GM12878 (cell line): ENCODE data around the gene NAP1L4. TPM values are rescaled to one million over a fixed set of nuclear protein-coding genes. Genes with fewer than 3 reads are reported as not detected.

ENCODE experiments used
- ATAC-seq: fragments of 200-7000 bp; cut with Tn5 transposase; 3 replicates; pipeline ENCODE4 v1.9.1; 2020; ENCODE audit warnings: mild to moderate bottlenecking, moderate library complexity
- BruUV-seq: library from RNA; stranded (reverse); fragments of 400-500 nt; replicated peaks from 2 replicates; lab custom pipeline; 2021; lab: Mats Ljungman, UMichigan
- CTCF ChIA-PET: fragments of 300-600 bp; sonication (Branson Sonifier 250); formaldehyde crosslinking; extraction: SDS; loops from one replicate; lab custom pipeline; 2021; ENCODE audit warnings: inconsistent platforms; lab: Yijun Ruan, JAX
- POLR2A ChIA-PET: fragments of 350-600 bp; formaldehyde crosslinking; extraction: SDS; loops from one replicate; lab custom pipeline; 2021; ENCODE audit warnings: inconsistent platforms; lab: Charles Lee
- RAD21 ChIA-PET: fragments of 300-600 bp; sonication (Branson Sonifier 250); formaldehyde crosslinking; loops from one replicate; lab custom pipeline; 2023; ENCODE audit warnings: antibody characterized with exemption; ENCODE audit not compliant: unreplicated experiment; lab: Charles Lee
- SMC1A ChIA-PET: fragments of 300-600 bp; sonication (Branson Sonifier 250); formaldehyde crosslinking; loops from one replicate; lab custom pipeline; 2023; ENCODE audit not compliant: unreplicated experiment, uncharacterized antibody; lab: Charles Lee
- DNase-seq: peaks from one replicate; pipeline ENCODE4 v3.0.0-alpha.2; 2011; ENCODE audit warnings: low read depth, low spot score
- FAIRE-seq: peaks from 3 replicates; lab custom pipeline; 2011; peaks lifted over from hg19 to GRCh38; lab: Jason Lieb, UNC
- H2AFZ ChIP-seq: 2 replicates; pipeline ENCODE4 v1.6.0; 2011; ENCODE audit warnings: low read depth, low read length, control low read depth; ENCODE audit not compliant: control insufficient read depth
- H3K27ac ChIP-seq: 2 replicates; pipeline ENCODE4 v1.5.1; 2011; ENCODE audit warnings: control low read depth; ENCODE audit not compliant: control insufficient read depth, insufficient read depth
- H3K27me3 ChIP-seq, 2 experiments: replicated peaks in 1 of 2; 2 replicates each; pipeline versions ENCODE4 v1.6.0 to v1.6.1; 2011; ENCODE audit warnings: low read length in 1 of 2; ENCODE audit not compliant: control insufficient read depth in 2 of 2, insufficient read depth in 2 of 2
- H3K36me3 ChIP-seq, 2 experiments: 2 replicates each; pipeline ENCODE4 v1.5.1; 2011; ENCODE audit warnings: low read length in 1 of 2; ENCODE audit not compliant: control insufficient read depth in 2 of 2, insufficient read depth in 2 of 2
- H3K4me1 ChIP-seq: 2 replicates; pipeline ENCODE4 v1.6.1; 2011; ENCODE audit warnings: mild to moderate bottlenecking, low read length, moderate library complexity, mixed read lengths; ENCODE audit not compliant: control insufficient read depth, insufficient read depth
- H3K4me2 ChIP-seq: 2 replicates; pipeline ENCODE4 v1.6.0; 2011; ENCODE audit warnings: control low read depth; ENCODE audit not compliant: control insufficient read depth, insufficient read depth
- H3K4me3 ChIP-seq: fragments of 200-600 bp; sonication (generic); 2 replicates; pipeline ENCODE4 v1.5.1; 2016
- H3K79me2 ChIP-seq: 2 replicates; pipeline ENCODE4 v1.6.0; 2011; ENCODE audit warnings: low read length; ENCODE audit not compliant: control insufficient read depth, insufficient read depth
- H3K9ac ChIP-seq: 2 replicates; pipeline ENCODE4 v1.8.0; 2011; ENCODE audit warnings: low read length, control low read depth, mixed read lengths; ENCODE audit not compliant: control insufficient read depth, insufficient read depth
- H3K9me3 ChIP-seq: replicated peaks from 3 replicates; pipeline ENCODE4 v1.5.1; 2011; ENCODE audit warnings: mild to moderate bottlenecking, low read length; ENCODE audit not compliant: control insufficient read depth, insufficient read depth
- H4K20me1 ChIP-seq: 2 replicates; pipeline ENCODE4 v1.6.0; 2011; ENCODE audit not compliant: control insufficient read depth, insufficient read depth
- BCL11A ChIP-seq: IDR thresholded peaks from 2 replicates; pipeline ENCODE4 v1.6.1; 2011; ENCODE audit warnings: low read depth, low read length
- CEBPZ ChIP-seq: fragments of 150-350 bp; IDR thresholded peaks from 2 replicates; pipeline ENCODE4 v1.6.1; 2016; ENCODE audit warnings: low read depth, low read length
- CHD2 ChIP-seq: IDR thresholded peaks from 2 replicates; pipeline ENCODE4 v1.6.1; 2011; ENCODE audit warnings: low read depth, low read length, improper control_type of control experiment, borderline replicate concordance
- IKZF2 ChIP-seq, 2 experiments: fragments of 450-650 bp; IDR thresholded peaks; 2 replicates each; pipeline ENCODE4 v1.6.1; 2017; ENCODE audit warnings: mild to moderate bottlenecking in 2 of 2, moderate library complexity in 2 of 2
- IRF3 ChIP-seq: fragments of 450-650 bp; IDR thresholded peaks from 2 replicates; pipeline ENCODE4 v1.6.1; 2014; ENCODE audit warnings: mild to moderate bottlenecking
- POLR2AphosphoS5 ChIP-seq: IDR thresholded peaks from 2 replicates; pipeline ENCODE4 v1.6.1; 2011; ENCODE audit warnings: mild to moderate bottlenecking, low read length, inconsistent platforms
- SP1 ChIP-seq: IDR thresholded peaks from one replicate; pipeline ENCODE4 v1.6.1; 2011; ENCODE audit warnings: low read depth, low read length
- ZBTB11 ChIP-seq: fragments of 450-650 bp; formaldehyde crosslinking; IDR thresholded peaks from 2 replicates; pipeline ENCODE4 v1.5.0; 2022; ENCODE audit warnings: mild to moderate bottlenecking, missing genetic modification characterization
- ZNF384 ChIP-seq: IDR thresholded peaks from 2 replicates; pipeline ENCODE4 v1.6.1; 2012; ENCODE audit warnings: low read depth, mild to moderate bottlenecking, low read length, improper control_type of control experiment, borderline replicate concordance
- WGBS: methylation state at CpG from one replicate; pipeline ENCODE4 v1.1.6; 2016; ENCODE audit warnings: low lambda C conversion rate; ENCODE audit not compliant: insufficient replicate concordance, insufficient coverage; ENCODE audit errors: missing lambda C conversion rate; 5-methylcytosine and 5-hydroxymethylcytosine counted together
- in situ Hi-C: fragments of 300-500 bp; cut with MboI; formaldehyde crosslinking; loops from 9 replicates; pipeline ENCODE4 v1.14.3; 2018; ENCODE audit warnings: mixed read lengths
- intact Hi-C: fragments of 100-400 bp; cut with micrococcal nuclease; formaldehyde crosslinking; loops from one replicate; pipeline ENCODE4 v1.14.2; 2022; ENCODE audit not compliant: unreplicated experiment
- polyA plus RNA-seq, 11 experiments: library from polyadenylated mRNA; depleted of rRNA in 4 of 11; unstranded in 6 of 11; stranded (reverse) in 5 of 11; fragments of >200 nt; fragmentation: Nextera tagmentation in 4 of 11; fragmentation: Illumina TruSeq in 1 of 11; extraction: Ambion mirVana in 4 of 11; extraction: Trizol in 1 of 11; gene quantifications; 1 replicate in 1 of 11; 2 replicates in 10 of 11; pipeline versions ENCODE4 v1.2.1 to v1.2.3, GENCODE V29; 2011 to 2016; ENCODE audit warnings: inconsistent platforms in 2 of 11, missing spikeins in 2 of 11, low read depth in 1 of 11
- total RNA-seq, 4 experiments: library from RNA; depleted of rRNA in 3 of 4; stranded (reverse); fragments of >200 nt in 3 of 4; fragmentation: Illumina TruSeq in 1 of 4; extraction: Trizol in 1 of 4; gene quantifications; 2 replicates each; pipeline versions ENCODE4 v1.2.1 to v1.2.3, GENCODE V29; 2013 to 2021

Gene NAP1L4
- total and polyA plus RNA-seq, 10 of the 15 experiments (the other 5 are each of a cell fraction or from before 2014, with no cell fraction given), result 24.8 to 198 (median 114) TPM

GRCh38 chr11:2912498-2912897, 79.6 kb downstream of the NAP1L4 start:
- Histone ChIP-seq H2AFZ (no peak overlapping the region), H3K4me3 (no peak overlapping the region), H3K4me2 (no peak overlapping the region), H3K27ac (no peak overlapping the region), H3K27me3 (no peaks in the 10 kb centered on the region), H3K9me3 (no peaks in the 10 kb centered on the region)
- ChIA-PET POLR2A (no interaction called here), SMC1A (no interaction called here), CTCF (interaction anchor here (1.4 kb wide), 1 partner anchor 19 kb away, joined by 3 read pairs; no protein-coding TSS in a partner anchor), RAD21 (no interaction called here)
- no TSS peak for BruUV-seq
- in situ Hi-C loops (no loop called here), intact Hi-C loops (no loop called here)
- DNase-seq (no peak), ATAC-seq (no peak; the same call in 2 of the 3 replicates)
- TF ChIP-seq POLR2AphosphoS5 (no peak), IKZF2 (IDR thresholded peaks at IDR 0.05) (no peak), BCL11A (no peak), CHD2 (no peak)
- TF ChIP-seq, all 136 proteins: peak for 0
- Histone ChIP-seq H3K36me3 (no peaks in the 10 kb centered on the region), H4K20me1 (no peaks in the 10 kb centered on the region), H3K79me2 (no peaks in the 10 kb centered on the region), H3K9ac (no peak overlapping the region), H3K4me1 (no peaks in the 10 kb centered on the region)
- WGBS, result 63% methylated on average over 5 of the region's 5 CpGs
- FAIRE-seq, result no peak

GRCh38 chr11:2911785-2912391, 80.2 kb downstream of the NAP1L4 start:
- no peak overlapping the region for H2AFZ ChIP-seq
- no TSS peak for BruUV-seq
- ChIA-PET CTCF (interaction anchor here (1.4 kb wide), 1 partner anchor 19 kb away, joined by 3 read pairs; no protein-coding TSS in a partner anchor), RAD21 (no interaction called here), POLR2A (no interaction called here), SMC1A (no interaction called here)
- no peak overlapping the region for H3K4me2 ChIP-seq
- no peak overlapping the region for H3K9ac ChIP-seq
- no peak overlapping the region for H3K4me3 ChIP-seq
- no peaks in the 10 kb centered on the region for H3K27me3 ChIP-seq
- DNase-seq (no peak), FAIRE-seq (no peak), ATAC-seq (no peak)
- no peaks in the 10 kb centered on the region for H3K4me1 ChIP-seq
- no peaks in the 10 kb centered on the region for H3K9me3 ChIP-seq
- H3K79me2 ChIP-seq, result no peaks in the 10 kb centered on the region
- no peaks in the 10 kb centered on the region for H3K36me3 ChIP-seq
- H4K20me1 ChIP-seq, result no peaks in the 10 kb centered on the region
- in situ Hi-C loops, result no loop called here
- WGBS, result 51% methylated on average over 12 of the region's 12 CpGs
- intact Hi-C loops, result no loop called here
- H3K27ac ChIP-seq, result no peak overlapping the region
- TF ChIP-seq ZNF384, result no peak
- TF ChIP-seq SP1, result no peak
- TF ChIP-seq CEBPZ, result no peak
- TF ChIP-seq ZBTB11 (CRISPR knock-in tag), result no peak
- no peak for TF ChIP-seq IRF3
